HepG2 (cell line): ENCODE measurements around the gene RAD51C.

Experiments used
- CTCF ChIP-seq: sonication (generic); formaldehyde crosslinking; IDR thresholded peaks from 2 replicates; pipeline ENCODE4 v1.5.0; 2020; ENCODE audit warnings: mild to moderate bottlenecking, missing genetic modification reagents, moderate library complexity
- EP300 ChIP-seq, 3 experiments: sonication (generic) in 1 of 3; formaldehyde crosslinking in 1 of 3; IDR thresholded peaks; 2 replicates each; pipeline versions ENCODE4 v1.5.1 to v1.6.1; 2011 to 2020; ENCODE audit warnings: low read depth in 2 of 3, low read length in 2 of 3, borderline replicate concordance in 1 of 3, improper control_type of control experiment in 1 of 3, mild to moderate bottlenecking in 1 of 3, missing genetic modification reagents in 1 of 3, moderate library complexity in 1 of 3
- POLR2A ChIP-seq, 2 experiments: IDR thresholded peaks; 2 replicates each; pipeline ENCODE4 v1.6.1; 2011; ENCODE audit warnings: low read depth in 2 of 2, low read length in 2 of 2, mild to moderate bottlenecking in 1 of 2, moderate library complexity in 1 of 2; ENCODE audit not compliant: insufficient read depth in 1 of 2
- SAP130 ChIP-seq: IDR thresholded peaks from 2 replicates; pipeline ENCODE4 v1.6.1; 2016; ENCODE audit warnings: low read depth
- SMAD3 ChIP-seq: sonication (generic); formaldehyde crosslinking; IDR thresholded peaks from 2 replicates; pipeline ENCODE4 v1.4.0; 2020; ENCODE audit warnings: missing genetic modification reagents
- SMARCE1 ChIP-seq: fragments of 450-650 bp; IDR thresholded peaks from 2 replicates; pipeline ENCODE4 v1.6.1; 2017; ENCODE audit warnings: borderline replicate concordance
- SMC3 ChIP-seq: IDR thresholded peaks from 2 replicates; pipeline ENCODE4 v1.6.1; 2011; ENCODE audit warnings: low read length, improper control_type of control experiment
- SRSF9 ChIP-seq: fragments of 200-400 bp; formaldehyde crosslinking; IDR thresholded peaks from 2 replicates; pipeline ENCODE4 v1.6.1; 2018; ENCODE audit warnings: borderline replicate concordance, mild to moderate bottlenecking, low read depth, low read length; ENCODE audit not compliant: insufficient read depth, poor library complexity, severe bottlenecking
- SUZ12 ChIP-seq: fragments of 150-350 bp; IDR thresholded peaks from 2 replicates; pipeline ENCODE4 v1.6.1; 2014; ENCODE audit warnings: low read depth, low read length
- ZNF280B ChIP-seq: sonication (generic); formaldehyde crosslinking; IDR thresholded peaks from 2 replicates; pipeline ENCODE4 v1.5.0; 2020; ENCODE audit warnings: missing genetic modification reagents, mild to moderate bottlenecking, borderline replicate concordance
- ZNF317 ChIP-seq: sonication (generic); formaldehyde crosslinking; IDR thresholded peaks from 2 replicates; pipeline ENCODE4 v1.5.0; 2020; ENCODE audit warnings: mild to moderate bottlenecking, missing genetic modification reagents

DNA sequence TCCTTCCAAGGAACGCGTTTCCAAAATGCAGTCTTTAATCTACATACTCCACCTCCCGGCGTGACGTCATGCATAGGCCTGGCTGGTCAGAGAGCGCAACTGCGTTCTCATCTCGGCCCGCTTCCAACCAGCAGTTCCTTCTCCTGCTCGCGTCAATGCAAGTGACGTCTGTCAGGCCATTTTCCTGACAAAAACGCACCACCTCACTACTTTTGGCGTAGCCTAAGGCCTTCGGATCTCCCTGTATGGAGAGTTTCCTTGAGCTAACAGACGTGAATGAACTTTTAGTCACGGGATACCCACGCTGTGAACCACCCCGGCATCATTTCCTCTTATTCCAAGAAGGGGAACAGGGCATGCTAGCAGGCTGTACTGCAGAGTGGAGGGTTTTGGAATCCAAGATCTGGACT lies 25.5 kb upstream of the RAD51C start:
- TF ChIP-seq EP300 (IDR thresholded peaks at IDR 0.05; ENCODE audit: low read depth in 2 of 2, low read length in 2 of 2) (no peak), EP300 (CRISPR knock-in tag; IDR thresholded peaks at IDR 0.05; ENCODE audit: borderline replicate concordance) (no peak), ZNF280B (CRISPR knock-in tag) (no peak), ZNF317 (CRISPR knock-in tag) (no peak), POLR2A (IDR thresholded peaks at IDR 0.05; ENCODE audit: insufficient read depth in 1 of 2, low read depth in 2 of 2, low read length in 2 of 2) (no peak), CTCF (CRISPR knock-in tag) (no peak), SMC3 (no peak), SMAD3 (no peak), SRSF9 (no peak), SUZ12 (no peak), SMARCE1 (no peak), SAP130 (no peak)
